ENCODE data around the gene UROC1.

- TF ChIP-seq ELF4 (IDR thresholded peaks at IDR 0.05) (no peak), PKNOX1 (IDR thresholded peaks at IDR 0.05) (no peak), FOXM1 (IDR thresholded peaks at IDR 0.05; ENCODE audit: borderline replicate concordance) (no peak), NFRKB (IDR thresholded peaks at IDR 0.05) (no peak), SP1 (IDR thresholded peaks at IDR 0.05) (no peak), TARDBP (IDR thresholded peaks at IDR 0.05) (no peak), FOXA1 (IDR thresholded peaks at IDR 0.05) (no peak), BHLHE40 (IDR thresholded peaks at IDR 0.05; ENCODE audit: borderline replicate concordance) (no peak), SUZ12 (IDR thresholded peaks at IDR 0.05) (no peak), HDGF (IDR thresholded peaks at IDR 0.05; ENCODE audit: borderline replicate concordance) (no peak), LEF1 (IDR thresholded peaks at IDR 0.05; ENCODE audit: borderline replicate concordance) (no peak)
Measured at GRCh38 chr3:126540342-126540849, 22.8 kb upstream of the UROC1 start.
